OCI-LY7 (cell line): ENCODE measurements around the gene SYNJ2.

Source experiments
- CTCF ChIP-seq: fragments of 200-600 bp; sonication (generic); conservative IDR thresholded peaks from 2 replicates; pipeline ENCODE4 v1.5.1; 2014; ENCODE audit warnings: mild to moderate bottlenecking, antibody characterized with exemption, low read length, moderate library complexity, mixed read lengths
- EZH2phosphoT487 ChIP-seq: fragments of 200-600 bp; sonication (generic); IDR thresholded peaks from 2 replicates; pipeline ENCODE4 v1.6.1; 2018; ENCODE audit warnings: low read depth, borderline replicate concordance, mild to moderate bottlenecking, mixed run types, antibody characterized with exemption, low read length, moderate library complexity, mixed read lengths

GRCh38 chr6:157967486-157967885, 14.2 kb upstream of the SYNJ2 start:
- no peak for TF ChIP-seq CTCF
- no peak for TF ChIP-seq EZH2phosphoT487
